Upper lobe of right lung (tissue), 1 donor: Measurements from ENCODE around the gene GSC2. TPM values are rescaled to one million over a fixed set of nuclear protein-coding genes. Genes with fewer than 3 reads are reported as not detected.

Experiments
- ATAC-seq: fragments of 200-7000 bp; cut with Tn5 transposase; one replicate; pipeline ENCODE4 v1.9.1; 2020; ENCODE audit warnings: mild to moderate bottlenecking, moderate library complexity
- DNase-seq: peaks from one replicate; pipeline ENCODE4 v3.0.0-alpha.2; 2020
- H3K27ac ChIP-seq: fragments of 200-600 bp; one replicate; pipeline ENCODE4 v1.8.0; 2022
- H3K27me3 ChIP-seq: fragments of 200-600 bp; one replicate; pipeline ENCODE4 v1.8.0; 2022; ENCODE audit warnings: mild to moderate bottlenecking
- H3K36me3 ChIP-seq: fragments of 200-600 bp; one replicate; pipeline ENCODE4 v1.8.0; 2022
- H3K4me1 ChIP-seq: fragments of 200-600 bp; one replicate; pipeline ENCODE4 v1.8.0; 2022
- H3K4me3 ChIP-seq: fragments of 200-600 bp; one replicate; pipeline ENCODE4 v1.8.0; 2022; ENCODE audit warnings: mild to moderate bottlenecking
- H3K9me3 ChIP-seq: fragments of 200-600 bp; one replicate; pipeline ENCODE4 v1.8.0; 2022
- intact Hi-C: fragments of 100-400 bp; cut with DNase I; formaldehyde crosslinking; loops from one replicate; pipeline ENCODE4 v1.11.0; 2022
- total RNA-seq: library from RNA; stranded (reverse); fragmentation: NEBNext Ultra II Directional; extraction: Animal tissue kit (Norgen Biotek cat#: 25700); gene quantifications from one replicate; pipeline ENCODE4 v1.2.1, GENCODE V29; 2021
- TF ChIP-seq, protein P1 (sequence below): fragments of 200-600 bp; IDR thresholded peaks from one replicate; pipeline ENCODE4 v1.8.0; 2022; ENCODE audit warnings: antibody characterized with exemption
- donor health status: DM: no; HTN: yes; CAD: no; lungs with severe emphysema.

The GSC2 gene
- total RNA-seq, 1 donor from 2014 or later = not detected

DNA sequence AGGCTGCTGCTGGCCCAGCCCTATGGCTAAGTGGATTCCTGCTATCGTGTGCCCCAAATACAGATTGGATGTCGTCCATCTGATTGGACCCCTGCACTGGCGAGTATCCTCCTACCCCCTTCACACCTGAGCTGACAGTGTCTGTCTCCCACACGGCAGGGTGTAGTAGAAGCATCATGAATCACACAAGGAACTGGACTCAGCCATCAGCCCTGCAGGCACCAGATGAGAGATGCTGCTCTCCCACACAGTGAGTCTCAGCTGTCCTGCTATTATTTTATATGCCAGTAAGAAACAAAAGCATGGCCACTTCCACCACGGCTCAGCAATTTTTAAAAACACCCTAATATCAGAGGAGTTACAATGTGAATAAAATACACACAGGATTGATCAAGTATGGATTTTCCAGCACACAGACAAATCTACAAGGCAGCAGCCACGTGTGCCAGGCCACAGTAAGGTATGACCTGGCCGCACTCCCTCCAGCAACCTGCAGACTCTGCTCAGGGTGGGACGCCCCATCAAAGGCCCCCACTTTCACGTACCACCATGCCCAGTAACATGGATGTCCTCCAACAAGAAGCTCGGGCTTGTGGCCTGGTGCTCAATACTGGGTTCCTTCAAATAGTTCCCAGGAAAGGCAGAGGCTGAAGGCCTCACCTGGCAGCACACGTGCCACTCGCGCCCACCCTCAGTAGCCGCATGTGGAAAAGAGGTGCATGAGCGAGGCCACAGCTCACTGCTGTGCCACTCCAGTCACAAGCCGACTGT lies 44.9 kb upstream of the GSC2 start:
- ATAC-seq (no peak), DNase-seq (no peak)
- Histone ChIP-seq H3K36me3 (no peaks in the 10 kb centered on the region), H3K27me3 (no peaks in the 10 kb centered on the region), H3K9me3 (no peaks in the 10 kb centered on the region), H3K4me1 (no peaks in the 10 kb centered on the region), H3K4me3 (no peak overlapping the region), H3K27ac (no peak overlapping the region)
- TF ChIP-seq, protein P1, sequence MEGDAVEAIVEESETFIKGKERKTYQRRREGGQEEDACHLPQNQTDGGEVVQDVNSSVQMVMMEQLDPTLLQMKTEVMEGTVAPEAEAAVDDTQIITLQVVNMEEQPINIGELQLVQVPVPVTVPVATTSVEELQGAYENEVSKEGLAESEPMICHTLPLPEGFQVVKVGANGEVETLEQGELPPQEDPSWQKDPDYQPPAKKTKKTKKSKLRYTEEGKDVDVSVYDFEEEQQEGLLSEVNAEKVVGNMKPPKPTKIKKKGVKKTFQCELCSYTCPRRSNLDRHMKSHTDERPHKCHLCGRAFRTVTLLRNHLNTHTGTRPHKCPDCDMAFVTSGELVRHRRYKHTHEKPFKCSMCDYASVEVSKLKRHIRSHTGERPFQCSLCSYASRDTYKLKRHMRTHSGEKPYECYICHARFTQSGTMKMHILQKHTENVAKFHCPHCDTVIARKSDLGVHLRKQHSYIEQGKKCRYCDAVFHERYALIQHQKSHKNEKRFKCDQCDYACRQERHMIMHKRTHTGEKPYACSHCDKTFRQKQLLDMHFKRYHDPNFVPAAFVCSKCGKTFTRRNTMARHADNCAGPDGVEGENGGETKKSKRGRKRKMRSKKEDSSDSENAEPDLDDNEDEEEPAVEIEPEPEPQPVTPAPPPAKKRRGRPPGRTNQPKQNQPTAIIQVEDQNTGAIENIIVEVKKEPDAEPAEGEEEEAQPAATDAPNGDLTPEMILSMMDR = no peak
- intact Hi-C loops = no loop called here

DNA sequence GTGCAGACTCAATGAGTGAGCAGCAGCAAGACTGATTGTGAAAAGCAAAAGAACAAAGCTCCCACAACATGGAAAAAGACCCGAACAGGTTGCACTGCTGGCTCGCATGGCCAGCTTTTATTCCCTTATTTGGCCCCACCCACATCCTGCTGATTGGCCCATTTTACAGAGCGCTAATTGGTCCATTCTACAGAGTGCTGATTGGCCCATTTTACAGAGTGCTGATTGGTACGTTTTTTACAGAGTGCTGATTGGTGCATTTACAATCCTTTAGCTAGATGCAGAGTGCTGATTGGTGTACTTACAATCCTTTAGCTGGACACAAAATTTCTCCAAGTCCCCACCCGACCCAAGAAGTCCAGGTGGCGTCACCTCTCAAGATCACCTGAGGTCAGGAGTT lies 43.8 kb upstream of the GSC2 start:
- ATAC-seq (no peak), DNase-seq (no peak)
- Histone ChIP-seq H3K4me1 (no peaks in the 10 kb centered on the region), H3K9me3 (no peaks in the 10 kb centered on the region), H3K27ac (no peak overlapping the region), H3K27me3 (no peaks in the 10 kb centered on the region), H3K36me3 (no peaks in the 10 kb centered on the region), H3K4me3 (no peak overlapping the region)
- intact Hi-C loops = no loop called here
- TF ChIP-seq, protein P1 = no peak

DNA sequence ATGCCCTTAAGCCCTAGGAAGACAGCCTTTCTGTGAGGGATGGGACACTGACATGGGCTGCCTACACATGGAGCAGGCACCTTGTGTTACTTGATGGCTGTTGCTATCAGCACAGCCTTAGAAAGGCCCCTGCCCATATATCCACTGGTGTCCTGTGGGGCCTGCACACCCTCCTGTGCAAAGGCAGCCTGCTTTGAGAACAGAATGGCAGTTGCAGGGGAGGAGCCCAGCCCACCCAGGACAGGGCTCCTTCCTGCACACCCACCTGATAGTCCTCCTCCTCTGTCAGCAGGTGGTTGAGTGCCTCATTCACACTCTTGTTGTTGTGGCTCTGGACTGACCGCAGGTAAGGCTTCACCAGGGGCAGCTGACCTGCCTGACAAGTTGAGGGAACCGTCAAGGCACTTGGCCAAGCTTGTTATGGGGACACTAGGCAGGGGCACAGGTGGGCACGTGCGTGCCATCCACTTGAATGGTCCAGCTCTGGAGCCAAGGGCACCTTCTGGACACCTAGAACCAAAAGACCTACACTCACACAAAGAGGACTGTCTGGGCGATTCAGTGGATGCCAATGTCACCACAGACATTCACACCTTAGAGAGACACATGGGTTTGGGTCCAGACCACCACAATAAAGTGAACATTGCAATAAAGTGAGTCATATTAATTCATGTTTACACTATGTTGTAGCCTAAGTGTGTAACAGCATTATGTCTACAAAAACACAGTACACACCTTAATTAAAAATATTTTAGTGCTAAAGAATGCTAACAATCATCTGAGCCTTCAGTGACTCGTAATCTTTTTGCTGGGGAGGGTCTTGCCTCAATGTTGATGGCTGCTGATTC lies 37.8 kb upstream of the GSC2 start:
- ATAC-seq = no peak
- no peaks in the 10 kb centered on the region for H3K27me3 ChIP-seq
- TF ChIP-seq, protein P1 = no peak
- H3K4me3 ChIP-seq = no peak overlapping the region
- no peaks in the 10 kb centered on the region for H3K9me3 ChIP-seq
- no peaks in the 10 kb centered on the region for H3K4me1 ChIP-seq
- DNase-seq = no peak
- H3K27ac ChIP-seq = no peak overlapping the region
- H3K36me3 ChIP-seq = no peaks in the 10 kb centered on the region
- intact Hi-C loops = no loop called here

DNA sequence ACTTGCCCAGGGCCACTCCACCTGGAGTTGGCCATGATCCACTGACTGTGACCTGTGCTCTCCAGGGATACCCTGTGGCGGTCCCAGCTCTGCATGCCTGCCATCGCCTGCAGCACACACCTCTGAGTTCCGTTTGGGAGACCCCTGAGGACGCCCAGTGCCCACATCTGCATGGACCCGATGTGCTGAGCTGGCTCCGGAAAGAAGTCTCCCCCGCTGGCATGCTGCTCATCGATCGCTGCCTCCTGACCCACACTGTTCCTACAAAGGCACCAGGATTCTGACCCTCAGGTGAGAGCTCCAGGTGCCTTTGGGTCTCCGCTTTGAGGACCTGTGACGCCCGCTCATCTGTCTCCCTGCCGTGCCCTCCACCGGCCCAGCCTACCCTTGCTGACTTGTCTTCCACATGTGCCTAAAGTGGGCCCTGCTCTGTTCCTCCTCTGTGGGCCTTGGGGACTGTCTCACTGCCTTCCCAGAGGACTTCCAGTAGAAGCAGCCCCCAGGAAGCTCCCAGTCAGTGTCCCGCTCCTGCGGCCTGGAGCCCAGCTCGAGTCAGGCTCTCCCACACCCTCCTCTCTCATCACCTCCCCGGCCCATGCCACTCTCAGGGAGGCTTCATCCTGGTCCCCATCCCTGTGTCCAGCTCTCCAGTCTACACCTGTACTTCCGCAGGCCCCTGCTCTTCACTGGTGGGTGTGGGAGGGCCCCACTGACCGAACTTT lies 34.3 kb upstream of the GSC2 start:
- intact Hi-C loops = no loop called here
- no peaks in the 10 kb centered on the region for H3K27me3 ChIP-seq
- ATAC-seq (no peak), DNase-seq (no peak)
- H3K9me3 ChIP-seq = no peaks in the 10 kb centered on the region
- H3K4me1 ChIP-seq = peaks cover 3% of the 10 kb centered on the region
- H3K36me3 ChIP-seq = no peaks in the 10 kb centered on the region
- H3K4me3 ChIP-seq = no peak overlapping the region
- H3K27ac ChIP-seq = no peak overlapping the region
- TF ChIP-seq, protein P1 = no peak

DNA sequence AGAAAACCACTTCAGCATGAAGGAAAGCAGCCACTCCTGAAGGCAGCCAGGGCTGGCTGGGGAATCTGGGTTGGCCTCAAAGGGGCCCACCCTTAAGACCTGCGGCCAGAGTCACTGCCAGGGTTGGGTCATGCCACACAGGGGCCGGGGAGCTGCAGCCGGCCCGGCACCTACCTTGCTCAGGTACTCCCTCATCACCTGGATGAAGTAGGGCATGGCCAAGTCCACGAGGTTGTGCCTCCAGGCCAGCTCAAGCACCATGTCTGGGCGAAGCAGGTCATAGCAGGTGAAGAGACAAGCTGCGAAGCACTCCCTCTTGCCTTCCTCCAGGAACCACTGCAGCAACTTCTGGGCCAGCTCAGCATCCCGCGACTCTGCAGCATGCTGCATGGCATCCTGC lies 33.1 kb upstream of the GSC2 start:
- H3K27ac ChIP-seq = no peak overlapping the region
- no peak for ATAC-seq
- TF ChIP-seq, protein P1 = no peak
- H3K4me1 ChIP-seq = peaks cover 9% of the 10 kb centered on the region
- intact Hi-C loops = no loop called here
- H3K4me3 ChIP-seq = no peak overlapping the region
- H3K27me3 ChIP-seq = no peaks in the 10 kb centered on the region
- DNase-seq = no peak
- no peaks in the 10 kb centered on the region for H3K9me3 ChIP-seq
- no peaks in the 10 kb centered on the region for H3K36me3 ChIP-seq
